Ishikawa (cell line): ENCODE measurements around the gene GRK3.

Experiments used
- CEBPB ChIP-seq: IDR thresholded peaks from 2 replicates; pipeline ENCODE4 v1.6.1; 2012
- EGR1 ChIP-seq: IDR thresholded peaks from 2 replicates; pipeline ENCODE4 v1.6.1; 2012
- EP300 ChIP-seq: IDR thresholded peaks from 2 replicates; pipeline ENCODE4 v1.6.1; 2012; ENCODE audit warnings: borderline replicate concordance
- FOXM1 ChIP-seq: IDR thresholded peaks from 2 replicates; pipeline ENCODE4 v1.6.1; 2012; ENCODE audit warnings: low read depth, borderline replicate concordance
- RAD21 ChIP-seq: IDR thresholded peaks from 2 replicates; pipeline ENCODE4 v1.6.1; 2012; ENCODE audit warnings: low read depth
- TAF1 ChIP-seq: IDR thresholded peaks from 2 replicates; pipeline ENCODE4 v1.6.1; 2012; ENCODE audit warnings: low read depth, mild to moderate bottlenecking
- TCF12 ChIP-seq: IDR thresholded peaks from 2 replicates; pipeline ENCODE4 v1.6.1; 2012; ENCODE audit warnings: low read depth
- YY1 ChIP-seq: IDR thresholded peaks from 2 replicates; pipeline ENCODE4 v1.6.1; 2012; ENCODE audit warnings: low read depth

- TF ChIP-seq YY1, result no peak
- TF ChIP-seq CEBPB, result no peak
- no peak for TF ChIP-seq TCF12
- TF ChIP-seq RAD21, result no peak
- TF ChIP-seq EGR1, result no peak
- TF ChIP-seq EP300, result no peak
- no peak for TF ChIP-seq TAF1
- TF ChIP-seq FOXM1, result no peak
Observed at GRCh38 chr22:25629613-25630012, 65.1 kb downstream of the GRK3 start.
